GM18870 (cell line): ENCODE data around the gene CD37.
"Not testable (repeated sequence)": the region's sequence is repeated elsewhere in the genome, so short reads cannot be mapped to it uniquely, and the experiment has no call there.

ENCODE experiments used
- ATAC-seq: cut with Tn5 transposase; IDR thresholded peaks from one replicate; pipeline ENCODE4 v1.9.1; 2021; ENCODE audit warnings: moderate library complexity; ENCODE audit not compliant: unreplicated experiment

Gene CD37

GRCh38 chr19:49327878-49328544, 7.2 kb upstream of the CD37 start:
- no peak for ATAC-seq

GRCh38 chr19:49328741-49329140, 6.5 kb upstream of the CD37 start:
- no peak for ATAC-seq

- not testable (repeated sequence) for ATAC-seq
Measured at GRCh38 chr19:49331187-49331586, 4.0 kb upstream of the CD37 start.

GRCh38 chr19:49331616-49332055, 3.6 kb upstream of the CD37 start:
- ATAC-seq = peak; percentile 43

- not testable (repeated sequence) for ATAC-seq
Measured at GRCh38 chr19:49332691-49333417, 2.4 kb upstream of the CD37 start.

GRCh38 chr19:49333418-49333805, 1.8 kb upstream of the CD37 start:
- ATAC-seq = no peak

- no peak for ATAC-seq
Measured at GRCh38 chr19:49333811-49334288, 1.4 kb upstream of the CD37 start.

GRCh38 chr19:49335784-49336481, 727 bp downstream of the CD37 start:
- no peak for ATAC-seq

GRCh38 chr19:49336482-49337266, 1.5 kb downstream of the CD37 start:
- ATAC-seq = no peak

- no peak for ATAC-seq
Measured at GRCh38 chr19:49337267-49338022, 2.2 kb downstream of the CD37 start.

GRCh38 chr19:49338023-49338677, 2.9 kb downstream of the CD37 start:
- no peak for ATAC-seq

- no peak for ATAC-seq
Measured at GRCh38 chr19:49338691-49339300, 3.6 kb downstream of the CD37 start.

GRCh38 chr19:49339301-49340068, 4.3 kb downstream of the CD37 start:
- no peak for ATAC-seq

- ATAC-seq = no peak
Measured at GRCh38 chr19:49340069-49340864, 5.1 kb downstream of the CD37 start.

GRCh38 chr19:49340865-49341718, 5.9 kb downstream of the CD37 start:
- ATAC-seq = no peak

- no peak for ATAC-seq
Measured at GRCh38 chr19:49342291-49342721, 7.1 kb downstream of the CD37 start.

GRCh38 chr19:49343123-49343522, 7.9 kb downstream of the CD37 start:
- no peak for ATAC-seq
